Endothelial cell of umbilical vein (primary cell): ENCODE data around the gene CFAP69. TPM values are rescaled to one million over a fixed set of nuclear protein-coding genes. Genes with fewer than 3 reads are reported as not detected.

Experiments
- BruUV-seq: library from RNA; stranded (reverse); fragments of 400-500 nt; replicated peaks from 2 replicates; lab custom pipeline; 2021; lab: Mats Ljungman, UMichigan
- CTCF ChIA-PET: fragments of 300-600, 350-600 bp; sonication (Branson Sonifier 250); formaldehyde crosslinking; loops from one replicate; lab custom pipeline; 2021; ENCODE audit warnings: antibody characterized with exemption, inconsistent platforms; lab: Charles Lee
- POLR2A ChIA-PET: fragments of 300-600, 350-600 bp; sonication (Branson Sonifier 250); formaldehyde crosslinking; loops from one replicate; lab custom pipeline; 2021; ENCODE audit warnings: antibody characterized with exemption, inconsistent platforms; lab: Charles Lee
- DNase-seq: peaks from one replicate; pipeline ENCODE4 v3.0.0-alpha.2; 2011; ENCODE audit warnings: low read depth, low spot score
- FAIRE-seq: peaks from 2 replicates; lab custom pipeline; 2011; peaks lifted over from hg19 to GRCh38; lab: Jason Lieb, UNC
- H2AFZ ChIP-seq: 2 replicates; pipeline ENCODE4 v1.6.0; 2012; ENCODE audit warnings: low read depth, low read length, control low read depth, inconsistent platforms
- H3K27ac ChIP-seq: 2 replicates; pipeline ENCODE4 v1.5.1; 2011; ENCODE audit warnings: low read depth, mild to moderate bottlenecking, control low read depth, low read length, moderate library complexity; ENCODE audit not compliant: insufficient read depth
- H3K27me3 ChIP-seq, 2 experiments: 2 replicates each; pipeline versions ENCODE4 v1.6.0 to v1.6.1; 2011; ENCODE audit warnings: low read length in 2 of 2, mixed read lengths in 1 of 2; ENCODE audit not compliant: control insufficient read depth in 2 of 2, insufficient read depth in 2 of 2
- H3K36me3 ChIP-seq, 2 experiments: 2 replicates in 1 of 2; 3 replicates in 1 of 2; pipeline ENCODE4 v1.5.1; 2011; ENCODE audit warnings: low read length in 2 of 2, mild to moderate bottlenecking in 1 of 2, moderate library complexity in 1 of 2; ENCODE audit not compliant: control insufficient read depth in 2 of 2, insufficient read depth in 2 of 2; ENCODE audit errors: extremely low read depth in 1 of 2
- H3K4me1 ChIP-seq: 3 replicates; pipeline ENCODE4 v1.5.1; 2011; ENCODE audit warnings: mild to moderate bottlenecking, low read length; ENCODE audit not compliant: control insufficient read depth, insufficient read depth; ENCODE audit errors: extremely low read depth
- H3K4me2 ChIP-seq: 2 replicates; pipeline ENCODE4 v1.6.1; 2011; ENCODE audit warnings: low read length, control low read depth, mixed read lengths; ENCODE audit not compliant: insufficient read depth
- H3K4me3 ChIP-seq, 3 experiments: fragments of 200-600 bp in 1 of 3; sonication (generic), shearing (Covaris generic) in 1 of 3; replicated peaks in 1 of 3; 2 replicates each; pipeline ENCODE4 v1.5.1; 2011 to 2016; ENCODE audit warnings: control low read depth in 3 of 3, low read length in 3 of 3, mild to moderate bottlenecking in 2 of 3, inconsistent platforms in 1 of 3, low read depth in 1 of 3, moderate library complexity in 1 of 3; ENCODE audit not compliant: insufficient read depth in 1 of 3
- H3K79me2 ChIP-seq: 2 replicates; pipeline ENCODE4 v1.6.0; 2012; ENCODE audit warnings: low read length, inconsistent platforms; ENCODE audit not compliant: control insufficient read depth, insufficient read depth
- H3K9ac ChIP-seq: replicated peaks from 2 replicates; pipeline ENCODE3; 2011; ENCODE audit warnings: low read length, control low read depth; ENCODE audit not compliant: insufficient read depth; ENCODE audit errors: extremely low read depth
- H3K9me1 ChIP-seq: replicated peaks from 3 replicates; pipeline ENCODE4 v1.6.0; 2011; ENCODE audit warnings: mild to moderate bottlenecking, low read length; ENCODE audit not compliant: control insufficient read depth, insufficient read depth; ENCODE audit errors: extremely low read depth
- H3K9me3 ChIP-seq: replicated peaks from 2 replicates; pipeline ENCODE4 v1.5.1; 2012; ENCODE audit warnings: low read length, inconsistent platforms; ENCODE audit not compliant: control insufficient read depth, insufficient read depth
- H4K20me1 ChIP-seq: replicated peaks from 2 replicates; pipeline ENCODE3; 2011; ENCODE audit warnings: mild to moderate bottlenecking, low read length; ENCODE audit not compliant: control insufficient read depth, insufficient read depth; ENCODE audit errors: extremely low read depth
- CTCF ChIP-seq, 2 donors: IDR thresholded peaks; 1 replicate in 1 of 2; 2 replicates in 1 of 2; pipeline ENCODE4 v1.5.1; 2011; ENCODE audit warnings: low read length in 2 of 2, mild to moderate bottlenecking in 2 of 2, moderate library complexity in 2 of 2, control low read depth in 1 of 2, inconsistent platforms in 1 of 2, low read depth in 1 of 2; ENCODE audit not compliant: insufficient read depth in 1 of 2; ENCODE audit errors: extremely low read depth in 1 of 2
- EZH2 ChIP-seq: IDR thresholded peaks from 2 replicates; pipeline ENCODE4 v1.6.1; 2012; ENCODE audit warnings: borderline replicate concordance, low read depth, mild to moderate bottlenecking, moderate library complexity, low read length, inconsistent platforms; ENCODE audit not compliant: severe bottlenecking
- FOS ChIP-seq: IDR thresholded peaks from 2 replicates; pipeline ENCODE4 v1.6.1; 2011; ENCODE audit warnings: mild to moderate bottlenecking, low read length, moderate library complexity, borderline replicate concordance; ENCODE audit not compliant: insufficient read depth
- GATA2 ChIP-seq: IDR thresholded peaks from 2 replicates; pipeline ENCODE4 v1.7.0; 2011; ENCODE audit warnings: low read depth, mild to moderate bottlenecking, moderate library complexity, mixed read lengths, low read length; ENCODE audit not compliant: insufficient read length, insufficient read depth
- JUN ChIP-seq: IDR thresholded peaks from 2 replicates; pipeline ENCODE4 v1.6.1; 2011; ENCODE audit warnings: borderline replicate concordance, low read depth; ENCODE audit not compliant: insufficient read length, insufficient read depth
- MAX ChIP-seq: IDR thresholded peaks from 2 replicates; pipeline ENCODE4 v1.6.1; 2011; ENCODE audit not compliant: insufficient read depth, insufficient read length
- MYC ChIP-seq: IDR thresholded peaks from one replicate; pipeline ENCODE4 v1.6.1; 2011; ENCODE audit warnings: mild to moderate bottlenecking, low read depth, low read length
- POLR2A ChIP-seq: IDR thresholded peaks from 2 replicates; pipeline ENCODE4 v1.6.1; 2012; ENCODE audit warnings: low read depth, mild to moderate bottlenecking, control low read depth, low read length
- POLR2AphosphoS5 ChIP-seq: IDR thresholded peaks from 2 replicates; pipeline ENCODE4 v1.6.1; 2012; ENCODE audit warnings: low read depth, mild to moderate bottlenecking, control low read depth, low read length, moderate library complexity; ENCODE audit not compliant: insufficient read depth
- dilution Hi-C: fragments of 300-500 bp; cut with MboI; formaldehyde crosslinking; loops from one replicate; pipeline ENCODE4 v1.15.0; 2019; ENCODE audit warnings: low sequenced_read_pairs; ENCODE audit not compliant: extremely low pct_ligation_motif_present
- intact Hi-C: fragments of 100-400 bp; cut with micrococcal nuclease; formaldehyde crosslinking; loops from one replicate; pipeline ENCODE4 v1.10.0; 2022
- polyA plus RNA-seq, 4 experiments: library from polyadenylated mRNA; depleted of rRNA in 3 of 4; stranded (reverse) in 3 of 4; unstranded in 1 of 4; fragments of >200 nt; gene quantifications; 2 replicates each; pipeline versions ENCODE4 v1.2.1 to v1.2.3, GENCODE V29; 2011 to 2012; ENCODE audit warnings: missing spikeins in 1 of 4
- total RNA-seq: library from RNA; stranded (reverse); gene quantifications from 2 replicates; pipeline ENCODE4 v1.2.3, GENCODE V29; 2021

CFAP69 gene
- total and polyA plus RNA-seq, 2 donors (not counting 3 experiments of a cell fraction or from before 2014, with no cell fraction given), result 0.81 to 4.4 TPM

- DNase-seq (no peak), FAIRE-seq (no peak)
- Histone ChIP-seq H3K9me3 (no peaks in the 10 kb centered on the region), H3K27ac (no peak overlapping the region), H3K4me1 (peaks cover 3% of the 10 kb centered on the region), H2AFZ (no peak overlapping the region), H3K4me2 (no peak overlapping the region), H3K36me3 (no peaks in the 10 kb centered on the region), H3K27me3 (no peaks in the 10 kb centered on the region), H3K9me1 (no peaks in the 10 kb centered on the region), H3K4me3 (no peak overlapping the region), H4K20me1 (no peaks in the 10 kb centered on the region), H3K79me2 (no peaks in the 10 kb centered on the region), H3K9ac (no peak overlapping the region)
- intact Hi-C loops, result no loop called here
- POLR2A ChIA-PET, result no interaction called here
- TF ChIP-seq GATA2 (no peak), JUN (no peak), MAX (no peak)
- BruUV-seq, result no TSS peak
- dilution Hi-C loops, result no loop called here
- CTCF ChIA-PET, result no interaction called here
These were observed 15.3 kb upstream of the CFAP69 start for GRCh38 chr7:90229682-90230081.

GRCh38 chr7:90230834-90231233, 14.1 kb upstream of the CFAP69 start:
- Histone ChIP-seq H3K9me3 (no peaks in the 10 kb centered on the region), H4K20me1 (no peaks in the 10 kb centered on the region), H3K27me3 (no peaks in the 10 kb centered on the region), H3K4me1 (peaks cover 3% of the 10 kb centered on the region), H3K36me3 (no peaks in the 10 kb centered on the region), H3K4me3 (no peak overlapping the region), H3K9me1 (no peaks in the 10 kb centered on the region), H3K9ac (no peak overlapping the region), H3K27ac (no peak overlapping the region), H3K79me2 (no peaks in the 10 kb centered on the region), H2AFZ (no peak overlapping the region), H3K4me2 (no peak overlapping the region)
- dilution Hi-C loops, result no loop called here
- intact Hi-C loops, result no loop called here
- POLR2A ChIA-PET, result no interaction called here
- CTCF ChIA-PET, result no interaction called here
- TF ChIP-seq EZH2 (no peak), MAX (no peak), CTCF (IDR thresholded peaks at IDR 0.05; ENCODE audit: extremely low read depth in 1 of 2, insufficient read depth in 1 of 2, low read depth in 1 of 2, low read length in 2 of 2) (no peak), POLR2AphosphoS5 (no peak), FOS (no peak), POLR2A (no peak), GATA2 (no peak), JUN (no peak), MYC (no peak)
- no peak for DNase-seq
- BruUV-seq, result no TSS peak
- FAIRE-seq, result no peak
